Fibroblast of the aortic adventitia (primary cell): Measurements from ENCODE around the gene DOCK4. TPM values are rescaled to one million over a fixed set of nuclear protein-coding genes. Genes with fewer than 3 reads are reported as not detected.

Experiments used
- DNase-seq: peaks from one replicate; pipeline ENCODE4 v3.0.0-alpha.2; 2010; ENCODE audit warnings: low read depth
- H3K4me3 ChIP-seq: 2 replicates; pipeline ENCODE4 v1.5.1; 2011; ENCODE audit warnings: low read depth, mild to moderate bottlenecking, control low read depth, low read length, moderate library complexity
- total RNA-seq: library from RNA; depleted of rRNA; stranded (reverse); fragments of >200 nt; gene quantifications from 2 replicates; pipeline ENCODE4 v1.2.3, GENCODE V29; 2012; ENCODE audit warnings: low replicate concordance
- TF ChIP-seq, protein P1 (sequence below): IDR thresholded peaks from 2 replicates; pipeline ENCODE4 v1.5.1; 2011; ENCODE audit warnings: mild to moderate bottlenecking, low read length, control low read depth, inconsistent platforms; ENCODE audit not compliant: insufficient read depth

DOCK4 gene
- total RNA-seq, 1 donor = 25.9 TPM

GRCh38 chr7:112223310-112223709, 17.1 kb upstream of the DOCK4 start:
- H3K4me3 ChIP-seq = no peak overlapping the region
- TF ChIP-seq, protein P1, sequence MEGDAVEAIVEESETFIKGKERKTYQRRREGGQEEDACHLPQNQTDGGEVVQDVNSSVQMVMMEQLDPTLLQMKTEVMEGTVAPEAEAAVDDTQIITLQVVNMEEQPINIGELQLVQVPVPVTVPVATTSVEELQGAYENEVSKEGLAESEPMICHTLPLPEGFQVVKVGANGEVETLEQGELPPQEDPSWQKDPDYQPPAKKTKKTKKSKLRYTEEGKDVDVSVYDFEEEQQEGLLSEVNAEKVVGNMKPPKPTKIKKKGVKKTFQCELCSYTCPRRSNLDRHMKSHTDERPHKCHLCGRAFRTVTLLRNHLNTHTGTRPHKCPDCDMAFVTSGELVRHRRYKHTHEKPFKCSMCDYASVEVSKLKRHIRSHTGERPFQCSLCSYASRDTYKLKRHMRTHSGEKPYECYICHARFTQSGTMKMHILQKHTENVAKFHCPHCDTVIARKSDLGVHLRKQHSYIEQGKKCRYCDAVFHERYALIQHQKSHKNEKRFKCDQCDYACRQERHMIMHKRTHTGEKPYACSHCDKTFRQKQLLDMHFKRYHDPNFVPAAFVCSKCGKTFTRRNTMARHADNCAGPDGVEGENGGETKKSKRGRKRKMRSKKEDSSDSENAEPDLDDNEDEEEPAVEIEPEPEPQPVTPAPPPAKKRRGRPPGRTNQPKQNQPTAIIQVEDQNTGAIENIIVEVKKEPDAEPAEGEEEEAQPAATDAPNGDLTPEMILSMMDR = no peak
- no peak for DNase-seq

DNA sequence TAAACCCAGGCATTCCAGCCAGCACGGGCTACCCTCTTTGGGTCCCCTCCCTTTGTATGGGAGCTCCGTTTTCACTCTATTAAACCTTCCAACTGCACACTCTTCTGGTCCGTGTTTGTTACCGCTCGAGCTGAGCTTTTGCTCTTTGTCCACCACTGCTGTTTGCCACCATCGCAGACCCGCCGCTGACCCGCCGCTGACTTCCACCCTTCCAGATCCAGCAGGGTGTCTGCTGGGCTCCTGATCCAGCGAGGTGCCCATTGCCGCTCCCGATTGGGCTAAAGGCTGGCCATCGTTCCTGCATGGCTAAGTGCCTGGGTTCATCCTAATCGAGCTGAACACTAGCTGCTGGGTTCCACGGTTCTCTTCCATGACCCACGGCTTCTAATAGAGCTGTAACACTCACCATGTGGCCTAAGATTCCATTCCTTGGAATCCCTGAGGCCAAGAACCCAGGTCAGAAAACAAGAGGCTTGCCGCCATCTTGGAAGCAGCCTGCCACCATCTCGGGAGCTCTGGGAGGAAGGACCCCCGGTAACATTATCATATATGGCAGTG, 14.8 kb upstream of the DOCK4 start:
- H3K4me3 ChIP-seq = no peak overlapping the region
- TF ChIP-seq, protein P1 = no peak
- DNase-seq = no peak

DNA sequence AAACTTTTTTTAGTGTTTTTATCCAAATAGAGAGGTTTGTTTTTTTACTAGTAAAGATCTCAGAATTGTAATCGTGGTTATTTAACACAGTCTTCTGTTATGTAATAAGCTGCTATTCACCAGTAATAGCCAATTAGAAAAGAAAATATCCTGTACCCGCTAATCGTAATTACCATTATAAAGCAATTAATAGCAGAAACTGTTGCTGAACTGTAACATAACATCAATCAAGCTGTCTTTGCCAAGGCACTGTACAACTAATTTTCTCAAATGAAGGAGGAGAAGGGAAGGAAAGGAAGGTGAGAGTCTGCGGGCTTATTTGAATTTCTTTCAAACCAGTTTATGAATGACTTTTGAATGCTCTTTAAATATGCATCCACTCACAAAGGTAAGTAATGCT, 9.6 kb upstream of the DOCK4 start:
- no peak for DNase-seq
- TF ChIP-seq, protein P1 = no peak
- H3K4me3 ChIP-seq = no peak overlapping the region

GRCh38 chr7:112214883-112215282, 8.7 kb upstream of the DOCK4 start:
- TF ChIP-seq, protein P1 = no peak
- H3K4me3 ChIP-seq = no peak overlapping the region

DNA sequence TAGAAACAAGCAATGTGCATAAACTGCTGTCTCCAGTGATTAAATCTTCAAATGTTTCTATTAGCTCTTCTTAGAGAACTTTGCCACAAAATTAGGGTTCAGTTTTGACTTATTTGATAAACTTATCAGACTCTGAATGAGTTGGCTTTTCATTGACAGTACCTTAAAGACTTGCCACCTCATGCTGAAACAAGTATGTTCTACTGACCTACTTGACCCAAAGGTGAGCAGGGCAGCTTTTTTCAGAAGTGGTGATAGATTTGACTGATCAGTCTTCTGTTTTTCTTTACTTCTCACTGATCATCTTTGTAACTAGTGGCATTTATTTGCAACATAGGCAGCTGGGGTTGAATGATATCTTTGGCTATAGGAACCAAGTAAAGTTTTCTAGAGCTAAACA, 8.1 kb upstream of the DOCK4 start:
- H3K4me3 ChIP-seq = no peak overlapping the region
- DNase-seq = no peak
- TF ChIP-seq, protein P1 = no peak

More at GRCh38 chr7:112214883-112215282, 8.7 kb upstream of the DOCK4 start:
- no peak for DNase-seq

- H3K4me3 ChIP-seq = no peak overlapping the region
- DNase-seq = no peak
- TF ChIP-seq, protein P1 = no peak
These were observed 7.5 kb upstream of the DOCK4 start for GRCh38 chr7:112213735-112214134.

DNA sequence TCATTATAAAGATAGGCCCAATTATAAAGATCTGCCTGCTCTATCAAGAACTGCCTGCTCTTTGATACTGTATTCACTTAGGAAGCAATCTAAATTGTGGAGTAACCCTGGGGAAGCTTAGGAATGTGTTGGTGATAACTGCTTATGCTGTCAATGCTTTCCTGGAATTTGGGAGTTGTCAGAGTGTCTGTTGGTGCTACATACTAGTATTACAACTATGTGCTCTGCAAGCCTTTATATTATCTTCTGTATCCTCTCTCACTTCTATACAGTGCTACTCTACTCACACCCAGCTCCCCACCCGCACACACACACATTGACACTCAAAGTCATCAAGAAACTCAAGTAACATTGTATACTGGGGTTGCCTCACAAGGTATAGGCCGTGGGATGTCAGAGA, 6.4 kb upstream of the DOCK4 start:
- DNase-seq = peak; percentile 54
- TF ChIP-seq, protein P1 = no peak
- H3K4me3 ChIP-seq = no peak overlapping the region
